ENCODE results near the gene FHL1.

The FHL1 gene

GRCh38 chrX:136255541-136255940 is 108.2 kb downstream of the FHL1 start:
- DNase-seq (ENCODE audit: low read depth), result no peak

- no peak for DNase-seq (ENCODE audit: low read depth)
Observed at GRCh38 chrX:136256026-136256425, 108.7 kb downstream of the FHL1 start.

DNA sequence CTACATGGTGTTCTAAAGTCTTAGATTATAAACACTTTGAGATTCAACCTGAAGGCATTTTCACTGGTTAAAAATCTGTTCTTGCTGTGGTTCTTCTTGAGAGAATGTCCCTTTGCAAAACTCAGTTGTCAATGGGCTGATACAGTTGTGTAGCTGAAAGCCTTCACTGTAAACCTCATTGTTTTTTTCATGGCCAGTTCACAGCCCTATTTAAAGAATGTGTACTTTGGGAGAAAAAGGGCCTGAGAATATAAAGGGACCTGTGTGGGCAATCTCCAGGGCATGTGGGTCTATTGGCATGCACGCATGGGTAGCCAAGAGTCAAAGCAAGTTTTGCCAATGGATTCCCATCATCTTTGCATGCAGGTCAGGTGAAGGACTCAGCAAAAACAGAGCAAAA is 111.6 kb downstream of the FHL1 start:
- no peak for DNase-seq (ENCODE audit: low read depth)

GRCh38 chrX:136259543-136259942 is 112.2 kb downstream of the FHL1 start:
- DNase-seq (ENCODE audit: low read depth), result peak; percentile 81

GRCh38 chrX:136260776-136261175 is 113.4 kb downstream of the FHL1 start:
- DNase-seq (ENCODE audit: low read depth), result peak; percentile 91
